GM19043 (cell line): ENCODE data around the gene ALDH8A1.

ENCODE experiments used
- ATAC-seq: cut with Tn5 transposase; IDR thresholded peaks from one replicate; pipeline ENCODE4 v1.9.1; 2021; ENCODE audit warnings: low read depth; ENCODE audit not compliant: unreplicated experiment

The ALDH8A1 gene

GRCh38 chr6:134951494-134952263 is 1.8 kb upstream of the ALDH8A1 start:
- ATAC-seq: no peak

DNA sequence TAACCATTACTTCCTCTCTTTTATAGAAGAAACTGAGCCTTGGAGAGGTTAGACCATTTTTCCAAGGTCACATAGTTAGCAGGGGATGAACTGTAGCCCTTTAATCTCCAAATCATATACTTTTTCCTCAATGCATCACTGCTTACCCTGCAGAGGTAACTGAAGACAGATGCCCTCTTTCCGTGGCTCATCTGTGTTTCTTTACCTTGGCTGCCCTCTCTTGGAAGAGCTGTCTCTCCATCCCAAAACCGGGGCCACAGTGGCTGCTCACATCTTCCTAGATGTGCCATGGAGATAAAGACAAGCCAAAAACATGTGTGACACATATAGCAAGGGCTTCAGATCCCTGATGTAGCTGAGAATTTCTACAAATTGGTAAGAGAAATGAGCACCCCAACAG is 581 bp upstream of the ALDH8A1 start:
- ATAC-seq: no peak

GRCh38 chr6:134948691-134949090 is 1.2 kb downstream of the ALDH8A1 start:
- no peak for ATAC-seq

- ATAC-seq: no peak
Observed at GRCh38 chr6:134948142-134948541, 1.8 kb downstream of the ALDH8A1 start.

DNA sequence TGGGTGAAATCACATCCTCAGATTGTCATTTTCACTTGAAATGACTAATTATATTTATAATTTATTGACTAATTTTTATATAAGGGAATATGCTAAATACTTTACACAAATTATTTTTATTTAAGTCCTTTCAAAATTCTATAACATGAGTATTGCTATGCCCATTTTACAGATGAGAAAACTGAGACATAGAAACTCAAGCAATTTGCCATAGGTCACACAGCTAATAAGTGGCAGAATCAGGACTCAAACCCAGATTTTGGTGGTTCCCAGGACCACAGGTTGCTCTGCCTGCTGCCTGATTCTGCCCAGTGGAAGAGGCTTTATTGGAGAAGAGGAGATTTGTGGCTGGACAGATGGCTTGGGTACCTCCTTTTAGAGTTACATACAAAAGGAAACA is 4.9 kb downstream of the ALDH8A1 start:
- ATAC-seq: no peak

GRCh38 chr6:134943522-134944111 is 6.3 kb downstream of the ALDH8A1 start:
- no peak for ATAC-seq

DNA sequence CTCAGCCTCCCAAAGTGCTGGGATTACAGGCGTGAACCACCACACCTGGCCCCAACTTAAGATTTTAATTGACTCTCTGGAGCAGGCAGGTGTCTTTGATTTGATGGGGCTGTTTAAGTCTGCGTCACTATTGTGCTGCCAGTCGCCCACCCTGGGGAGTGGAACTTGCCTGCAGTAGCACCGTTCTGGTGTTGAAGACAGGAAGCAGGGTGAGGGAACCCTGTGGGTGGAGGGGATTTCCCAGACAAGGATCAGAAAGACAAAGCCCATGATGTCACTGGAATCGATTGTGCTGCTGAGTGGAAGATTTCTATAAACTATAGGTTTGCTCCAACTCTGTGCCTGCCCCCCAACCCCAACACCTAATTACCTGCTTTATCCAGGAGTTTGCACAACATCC is 11.0 kb downstream of the ALDH8A1 start:
- no peak for ATAC-seq

DNA sequence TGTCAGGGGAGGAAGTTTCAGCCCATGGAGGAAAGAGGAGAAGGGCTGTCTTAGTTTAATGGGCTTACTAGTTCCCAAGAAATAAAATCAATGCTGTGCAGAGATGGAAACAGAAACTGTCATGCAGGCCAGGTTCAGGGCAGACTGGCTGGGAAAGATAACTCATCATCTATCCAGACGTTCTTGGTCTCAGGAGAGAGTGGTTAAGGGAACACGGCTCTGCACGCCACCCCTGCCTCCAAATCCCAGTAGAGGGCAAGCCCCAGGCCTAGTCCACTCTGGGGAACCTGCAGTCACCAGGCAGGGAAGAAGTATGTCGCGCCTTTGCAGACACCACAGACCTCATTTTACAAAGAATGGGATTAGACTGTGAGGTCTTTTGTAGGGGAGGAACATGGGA is 12.5 kb downstream of the ALDH8A1 start:
- no peak for ATAC-seq

DNA sequence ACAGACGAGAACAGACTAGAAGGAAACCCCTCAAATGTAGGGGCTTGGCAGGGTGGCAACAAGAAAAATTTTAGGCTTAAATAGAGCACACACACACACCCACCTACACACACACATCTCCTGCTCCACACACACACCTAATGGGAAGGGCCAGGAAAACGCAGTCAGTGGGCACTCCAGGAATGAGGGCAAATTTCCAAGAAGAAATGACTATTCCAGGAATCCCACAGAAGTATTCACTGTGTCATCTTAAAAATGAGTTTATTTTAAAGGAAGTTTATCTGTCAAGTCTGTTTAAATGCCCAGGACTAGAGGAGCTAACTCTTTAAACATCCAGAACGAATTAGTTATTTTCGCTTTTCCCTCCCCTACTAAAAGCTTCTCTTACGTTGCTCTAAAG is 13.0 kb downstream of the ALDH8A1 start:
- ATAC-seq: no peak

DNA sequence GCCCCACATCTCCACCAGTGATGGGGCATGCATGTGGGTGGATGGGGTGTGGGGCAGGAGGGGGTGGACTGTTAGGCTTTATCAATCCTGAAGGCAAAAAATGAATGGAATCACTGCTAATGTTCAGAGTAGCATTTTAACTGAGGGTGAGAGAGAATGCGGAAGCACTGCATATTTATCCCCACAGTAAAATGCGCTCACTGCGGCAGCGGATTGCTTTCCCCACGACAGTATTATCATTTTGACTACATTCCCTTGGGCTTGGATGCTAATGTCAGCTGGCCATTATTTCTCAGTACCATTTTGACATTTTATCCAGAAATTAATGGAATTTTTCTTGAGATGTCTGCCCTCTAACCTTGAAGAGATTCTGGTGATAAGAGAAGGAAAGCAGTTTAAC is 13.4 kb downstream of the ALDH8A1 start:
- no peak for ATAC-seq

- no peak for ATAC-seq
Observed at GRCh38 chr6:134934793-134935485, 15.0 kb downstream of the ALDH8A1 start.

- ATAC-seq: no peak
Observed at GRCh38 chr6:134932535-134933470, 17.1 kb downstream of the ALDH8A1 start.

DNA sequence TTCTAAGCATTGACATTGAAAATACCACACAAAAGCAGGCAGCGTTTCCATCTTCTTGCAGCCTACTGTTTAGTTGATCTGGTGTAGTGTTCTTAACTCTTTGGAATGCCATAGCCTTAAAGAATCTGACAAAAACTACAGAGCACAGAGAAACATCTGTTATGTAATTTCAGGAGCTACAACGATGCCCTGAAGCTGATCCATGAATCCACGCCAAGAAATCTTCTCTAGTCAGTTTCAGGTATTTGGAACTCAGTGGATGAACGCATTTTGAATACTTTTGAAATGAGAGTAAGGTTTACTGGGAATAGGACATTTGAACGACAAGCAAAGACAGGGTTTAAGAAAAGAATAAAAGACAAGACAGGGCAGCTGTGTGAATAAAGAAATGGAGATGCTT is 17.8 kb downstream of the ALDH8A1 start:
- no peak for ATAC-seq

DNA sequence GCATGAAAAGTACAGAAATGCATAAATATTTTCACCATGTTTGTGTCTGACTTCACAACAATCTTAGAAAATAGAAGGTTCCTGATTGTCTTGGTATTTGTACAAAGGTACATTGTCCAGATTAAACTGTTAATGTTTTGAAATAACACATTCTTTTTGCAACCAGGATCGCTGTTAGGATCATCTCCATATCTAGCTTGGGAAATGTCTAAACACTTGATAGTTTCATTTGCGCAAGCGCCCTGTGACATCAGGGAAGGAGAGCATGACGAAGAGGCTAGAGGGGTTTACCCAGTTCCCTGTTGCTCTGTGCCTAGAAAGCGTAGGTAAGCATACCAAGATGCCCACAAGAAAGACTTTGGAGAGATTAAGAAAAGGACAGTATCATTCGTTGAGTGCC is 19.4 kb downstream of the ALDH8A1 start:
- ATAC-seq: no peak

DNA sequence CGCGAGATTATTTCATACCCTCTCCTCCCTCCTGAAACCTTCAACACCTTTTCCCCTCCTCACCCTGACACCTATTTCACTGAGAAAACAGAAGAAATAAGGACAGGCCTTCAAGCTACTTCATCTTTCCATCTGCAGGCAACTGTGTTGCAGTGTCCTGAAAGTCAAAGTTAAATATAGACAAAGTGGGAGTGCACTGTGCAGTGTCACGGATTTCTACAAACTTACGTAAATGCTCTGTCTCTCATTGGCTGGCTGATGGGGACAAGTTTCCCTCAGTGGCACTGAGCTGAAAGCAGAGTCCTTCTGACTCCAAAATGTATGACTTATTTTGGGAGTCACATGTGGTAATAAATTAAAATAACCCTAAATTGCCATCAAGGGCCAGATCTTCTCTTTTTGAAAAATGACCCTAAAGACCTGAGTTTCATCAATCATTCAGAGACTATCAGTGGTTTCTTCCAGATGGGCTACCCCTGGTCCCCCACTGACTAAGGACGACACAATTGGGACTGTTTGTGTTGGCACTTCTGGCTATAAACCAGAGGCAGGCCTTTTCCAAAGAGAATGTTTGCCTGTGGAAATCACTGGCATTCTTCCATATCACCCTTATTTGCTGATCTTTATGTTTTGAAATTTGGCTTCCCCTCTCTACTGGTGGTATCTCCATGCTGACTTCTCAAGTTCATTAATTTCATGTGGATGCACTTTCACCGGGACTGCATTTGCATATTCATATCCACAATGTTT is 21.6 kb downstream of the ALDH8A1 start:
- no peak for ATAC-seq

GRCh38 chr6:134925800-134926199 is 24.1 kb downstream of the ALDH8A1 start:
- ATAC-seq: no peak

DNA sequence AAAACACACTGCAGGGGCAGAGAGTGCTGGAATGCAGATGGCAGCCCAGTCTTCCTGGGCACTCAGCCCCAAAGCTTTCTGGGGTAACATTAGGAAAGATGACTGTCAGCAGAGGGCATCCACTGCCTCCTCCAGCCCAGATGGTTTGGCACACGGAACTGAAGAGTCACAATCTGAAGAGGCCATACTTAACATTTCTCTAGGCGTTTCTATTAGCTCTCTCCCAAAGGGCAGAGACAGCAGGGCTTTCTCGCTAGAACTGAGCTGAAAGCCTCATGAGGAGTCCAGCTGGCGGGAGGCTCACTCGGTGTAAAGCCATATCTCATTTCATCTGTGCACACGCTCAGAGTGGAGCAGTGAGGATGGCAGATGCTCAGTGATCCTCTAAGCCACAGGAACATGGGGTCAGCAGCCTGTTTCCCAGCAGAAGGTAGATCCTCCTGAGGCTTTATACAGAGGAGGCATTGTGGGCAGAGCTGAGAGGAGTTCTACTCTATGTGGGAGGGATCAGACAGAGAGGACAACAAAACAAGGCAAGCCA is 28.1 kb downstream of the ALDH8A1 start:
- no peak for ATAC-seq

- no peak for ATAC-seq
Observed at GRCh38 chr6:134921276-134921675, 28.6 kb downstream of the ALDH8A1 start.

- no peak for ATAC-seq
Observed at GRCh38 chr6:134920422-134920821, 29.5 kb downstream of the ALDH8A1 start.
